Keratinocyte (primary cell): Measurements from ENCODE around the gene XKR8. TPM values are rescaled to one million over a fixed set of nuclear protein-coding genes. Genes with fewer than 3 reads are reported as not detected.

Experiments
- DNase-seq: peaks from one replicate; pipeline ENCODE4 v3.0.0-alpha.2; 2011; ENCODE audit warnings: low read depth, missing footprints, low spot score
- FAIRE-seq: peaks from 2 replicates; lab custom pipeline; 2011; peaks lifted over from hg19 to GRCh38; lab: Jason Lieb, UNC
- H2AFZ ChIP-seq: 2 replicates; pipeline ENCODE4 v1.6.0; 2012; ENCODE audit warnings: low read length, control low read depth, inconsistent platforms; ENCODE audit not compliant: control insufficient read depth
- H3K27ac ChIP-seq: 2 replicates; pipeline ENCODE4 v1.5.1; 2011; ENCODE audit warnings: low read length; ENCODE audit not compliant: control insufficient read depth, insufficient read depth
- H3K27me3 ChIP-seq: 3 replicates; pipeline ENCODE4 v1.6.0; 2011; ENCODE audit warnings: low read length; ENCODE audit not compliant: control insufficient read depth, insufficient read depth; ENCODE audit errors: extremely low read depth
- H3K36me3 ChIP-seq, 2 experiments: 2 replicates in 1 of 2; 3 replicates in 1 of 2; pipeline ENCODE4 v1.5.1; 2011; ENCODE audit warnings: low read length in 2 of 2, mild to moderate bottlenecking in 1 of 2; ENCODE audit not compliant: control insufficient read depth in 2 of 2, insufficient read depth in 2 of 2; ENCODE audit errors: extremely low read depth in 1 of 2
- H3K4me1 ChIP-seq: 3 replicates; pipeline ENCODE4 v1.5.1; 2011; ENCODE audit warnings: low read length; ENCODE audit not compliant: control insufficient read depth, insufficient read depth; ENCODE audit errors: extremely low read depth
- H3K4me2 ChIP-seq: 3 replicates; pipeline ENCODE4 v1.6.0; 2011; ENCODE audit warnings: low read depth, low read length; ENCODE audit not compliant: control insufficient read depth, insufficient read depth; ENCODE audit errors: extremely low read depth
- H3K4me3 ChIP-seq, 3 experiments: fragments of 200-600 bp in 1 of 3; sonication (generic) in 1 of 3; 2 replicates in 2 of 3; 3 replicates in 1 of 3; pipeline ENCODE4 v1.5.1; 2011 to 2016; ENCODE audit warnings: low read length in 3 of 3, mild to moderate bottlenecking in 3 of 3, control low read depth in 2 of 3, inconsistent platforms in 1 of 3, low read depth in 1 of 3, mixed read lengths in 1 of 3, mixed run types in 1 of 3, moderate library complexity in 1 of 3; ENCODE audit not compliant: control insufficient read depth in 2 of 3, insufficient read depth in 2 of 3; ENCODE audit errors: extremely low read depth in 1 of 3
- H3K79me2 ChIP-seq: 2 replicates; pipeline ENCODE4 v1.6.0; 2012; ENCODE audit warnings: low read length; ENCODE audit not compliant: control insufficient read depth, insufficient read depth
- H3K9ac ChIP-seq: 3 replicates; pipeline ENCODE4 v1.6.0; 2011; ENCODE audit warnings: low read length; ENCODE audit not compliant: control insufficient read depth, insufficient read depth; ENCODE audit errors: extremely low read depth
- H3K9me1 ChIP-seq: 3 replicates; pipeline ENCODE4 v1.6.0; 2011; ENCODE audit warnings: low read length; ENCODE audit not compliant: control insufficient read depth, insufficient read depth; ENCODE audit errors: extremely low read depth
- H3K9me3 ChIP-seq: 2 replicates; pipeline ENCODE4 v1.5.1; 2012; ENCODE audit warnings: low read depth, low read length; ENCODE audit not compliant: control insufficient read depth
- H4K20me1 ChIP-seq: 3 replicates; pipeline ENCODE4 v1.6.0; 2011; ENCODE audit warnings: low read length; ENCODE audit not compliant: control insufficient read depth, insufficient read depth; ENCODE audit errors: extremely low read depth
- CTCF ChIP-seq, 3 experiments: IDR thresholded peaks in 1 of 3; conservative IDR thresholded peaks in 1 of 3; optimal IDR thresholded peaks in 1 of 3; 2 replicates in 2 of 3; 3 replicates in 1 of 3; pipeline versions ENCODE3 to v1.5.1; 2011; ENCODE audit warnings: low read length in 3 of 3, mild to moderate bottlenecking in 3 of 3, moderate library complexity in 2 of 3, control low read depth in 1 of 3, inconsistent platforms in 1 of 3; ENCODE audit not compliant: insufficient read depth in 2 of 3; ENCODE audit errors: extremely low read depth in 1 of 3
- EZH2 ChIP-seq: IDR thresholded peaks from one replicate; pipeline ENCODE4 v1.6.1; 2012; ENCODE audit warnings: inconsistent platforms, mild to moderate bottlenecking, low read length, moderate library complexity
- dilution Hi-C: fragments of 300-500 bp; cut with MboI; formaldehyde crosslinking; loops from one replicate; pipeline ENCODE4 v1.7.0; 2020; ENCODE audit warnings: low sequenced_read_pairs; ENCODE audit not compliant: extremely low pct_ligation_motif_present
- polyA plus RNA-seq, 5 experiments: library from polyadenylated mRNA; depleted of rRNA in 3 of 5; stranded (reverse) in 3 of 5; stranded (forward) in 1 of 5; unstranded in 1 of 5; fragments of >200 nt; gene quantifications; 1 replicate in 1 of 5; 2 replicates in 3 of 5; 3 replicates in 1 of 5; pipeline versions ENCODE4 v1.2.1 to v1.2.3, GENCODE V29; 2011 to 2012; ENCODE audit warnings: missing spikeins in 2 of 5, low read depth in 1 of 5, low replicate concordance in 1 of 5

XKR8 gene
- polyA plus RNA-seq, 1 donor (not counting 4 experiments of a cell fraction or from before 2014, with no cell fraction given), result 3.2 TPM

GRCh38 chr1:27957655-27958054 is 2.1 kb upstream of the XKR8 start:
- dilution Hi-C loops, result no loop called here

GRCh38 chr1:27958513-27958912 is 1.3 kb upstream of the XKR8 start:
- H3K4me3 ChIP-seq, result no peak overlapping the region
- no peak overlapping the region for H2AFZ ChIP-seq
- H3K27ac ChIP-seq, result no peak overlapping the region
- FAIRE-seq, result no peak
- H3K79me2 ChIP-seq, result no peaks in the 10 kb centered on the region
- H3K9me3 ChIP-seq, result no peaks in the 10 kb centered on the region
- no peak overlapping the region for H3K4me2 ChIP-seq
- no peaks in the 10 kb centered on the region for H4K20me1 ChIP-seq
- dilution Hi-C loops, result no loop called here
- H3K9ac ChIP-seq, result no peak overlapping the region
- H3K4me1 ChIP-seq, result peaks cover 13% of the 10 kb centered on the region
- no peaks in the 10 kb centered on the region for H3K36me3 ChIP-seq
- H3K9me1 ChIP-seq, result no peaks in the 10 kb centered on the region
- no peak for TF ChIP-seq EZH2
- TF ChIP-seq CTCF (optimal IDR thresholded peaks at IDR 0.05 in 1 of 3, IDR thresholded peaks at IDR 0.05 in 1 of 3, conservative IDR thresholded peaks at IDR 0.05 in 1 of 3; ENCODE audit: extremely low read depth in 1 of 3, insufficient read depth in 2 of 3, low read length in 3 of 3), result no peak
- DNase-seq, result no peak
- H3K27me3 ChIP-seq, result peaks cover 6% of the 10 kb centered on the region

More at GRCh38 chr1:27957655-27958054, 2.1 kb upstream of the XKR8 start:
- no peaks in the 10 kb centered on the region for H3K79me2 ChIP-seq
- FAIRE-seq (no peak), DNase-seq (no peak)
- no peaks in the 10 kb centered on the region for H3K36me3 ChIP-seq
- H3K4me3 ChIP-seq, result no peak overlapping the region
- H3K9ac ChIP-seq, result no peak overlapping the region
- H3K9me1 ChIP-seq, result no peaks in the 10 kb centered on the region
- no peaks in the 10 kb centered on the region for H3K9me3 ChIP-seq
- no peak overlapping the region for H3K4me2 ChIP-seq
- peaks cover 10% of the 10 kb centered on the region for H3K27me3 ChIP-seq
- no peaks in the 10 kb centered on the region for H4K20me1 ChIP-seq
- no peak for TF ChIP-seq CTCF (optimal IDR thresholded peaks at IDR 0.05 in 1 of 3, IDR thresholded peaks at IDR 0.05 in 1 of 3, conservative IDR thresholded peaks at IDR 0.05 in 1 of 3; ENCODE audit: extremely low read depth in 1 of 3, insufficient read depth in 2 of 3, low read length in 3 of 3)
- no peak overlapping the region for H3K27ac ChIP-seq
- H2AFZ ChIP-seq, result no peak overlapping the region
- H3K4me1 ChIP-seq, result peaks cover 13% of the 10 kb centered on the region
